K562 (cell line): ENCODE measurements around the gene PYGB. TPM values are rescaled to one million over a fixed set of nuclear protein-coding genes. Genes with fewer than 3 reads are reported as not detected.

Experiments
- HNRNPUL1 ChIP-seq: fragments of 200-400 bp; formaldehyde crosslinking; IDR thresholded peaks from 2 replicates; pipeline ENCODE4 v1.6.1; 2017; ENCODE audit warnings: low read length
- HOXB6 ChIP-seq: fragments of 250-450 bp; sonication (Bioruptor Pico); IDR thresholded peaks from 2 replicates; pipeline ENCODE4 v1.5.1; 2022; ENCODE audit warnings: mild to moderate bottlenecking, borderline replicate concordance
- NFRKB ChIP-seq: fragments of 450-650 bp; IDR thresholded peaks from 2 replicates; pipeline ENCODE4 v1.6.1; 2016; ENCODE audit warnings: low read depth
- PKNOX1 ChIP-seq: fragments of 450-650 bp; IDR thresholded peaks from 2 replicates; pipeline ENCODE4 v1.6.1; 2016
- POLR2H ChIP-seq: IDR thresholded peaks from 2 replicates; pipeline ENCODE4 v1.6.1; 2016; ENCODE audit warnings: missing genetic modification characterization, low read depth, mild to moderate bottlenecking, control low read depth, missing compliant biosample characterization, moderate library complexity
- PTTG1 ChIP-seq: fragments of 450-650 bp; IDR thresholded peaks from 2 replicates; pipeline ENCODE4 v1.6.1; 2016; ENCODE audit warnings: low read depth, mild to moderate bottlenecking, missing genetic modification characterization, missing compliant biosample characterization
- TCF7L2 ChIP-seq: fragments of 150-350 bp; IDR thresholded peaks from 2 replicates; pipeline ENCODE4 v1.6.1; 2016; ENCODE audit warnings: low read depth, mild to moderate bottlenecking, low read length, moderate library complexity
- ZNF318 ChIP-seq, 2 experiments: fragments of 450-650 bp; IDR thresholded peaks; 2 replicates each; pipeline ENCODE4 v1.6.1; 2016; ENCODE audit warnings: mild to moderate bottlenecking in 2 of 2, borderline replicate concordance in 1 of 2, low read depth in 1 of 2, moderate library complexity in 1 of 2
- polyA plus RNA-seq, 8 experiments: library from polyadenylated mRNA; depleted of rRNA in 4 of 8; stranded (reverse) in 5 of 8; unstranded in 3 of 8; fragments of >200 nt; fragmentation: Nextera tagmentation in 2 of 8; fragmentation: Illumina TruSeq in 1 of 8; extraction: Ambion mirVana in 2 of 8; extraction: Trizol in 1 of 8; gene quantifications; 2 replicates each; pipeline versions ENCODE4 v1.2.1 to v1.2.3, GENCODE V29; 2011 to 2014; ENCODE audit warnings: inconsistent platforms in 1 of 8, missing spikeins in 1 of 8
- total RNA-seq, 7 experiments: library from RNA; depleted of rRNA in 6 of 7; stranded (reverse); fragments of >200 nt in 6 of 7; fragmentation: Illumina TruSeq in 2 of 7; extraction: Trizol in 2 of 7; gene quantifications; 2 replicates each; pipeline versions ENCODE4 v1.2.1 to v1.2.3, GENCODE V29; 2011 to 2021; ENCODE audit warnings: low replicate concordance in 1 of 7
- TF ChIP-seq, protein P1 (sequence below): sonication (generic); formaldehyde crosslinking; IDR thresholded peaks from 2 replicates; pipeline ENCODE4 v1.8.0; 2022; ENCODE audit warnings: mild to moderate bottlenecking, missing genetic modification reagents

Gene PYGB
- total and polyA plus RNA-seq, 9 of the 15 experiments (the other 6 are each of a cell fraction or from before 2014, with no cell fraction given): 0.34 to 18.0 (median 9.8) TPM

DNA sequence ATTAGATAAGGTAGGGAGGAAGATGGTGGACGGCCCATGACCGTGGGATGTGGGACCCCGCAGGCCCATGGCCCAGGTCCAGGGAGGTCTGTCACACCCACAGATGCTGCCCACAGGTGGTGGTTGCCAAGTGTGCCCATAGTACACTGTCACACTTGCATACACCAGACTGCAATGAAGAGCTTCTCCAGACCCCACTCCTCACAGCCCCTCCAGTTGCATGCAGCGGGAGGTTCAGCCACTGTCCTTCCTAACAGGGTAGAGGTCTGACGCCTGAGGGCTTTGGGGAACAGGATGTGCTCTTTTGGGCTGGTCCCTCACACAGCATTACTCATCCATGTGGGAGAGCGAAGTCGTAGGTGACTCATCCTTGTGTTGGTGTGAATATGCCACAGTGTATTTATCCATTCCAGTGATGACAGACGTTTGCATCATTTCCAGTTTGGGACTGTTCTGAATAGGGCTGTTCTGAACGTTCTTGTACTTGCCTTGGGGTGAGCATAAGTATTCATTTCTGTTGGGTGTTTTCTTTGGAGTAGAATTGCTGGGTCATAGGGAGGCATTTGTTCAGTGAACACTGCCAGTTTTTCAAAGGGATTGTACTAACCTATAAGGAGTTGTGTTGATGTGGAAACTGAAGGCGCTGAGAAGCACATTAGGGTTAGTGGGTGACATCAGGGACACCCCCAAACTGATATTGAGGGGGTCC lies 10.1 kb upstream of the PYGB start (continued):
- TF ChIP-seq ZNF318 (IDR thresholded peaks at IDR 0.05; ENCODE audit: borderline replicate concordance in 1 of 2, low read depth in 1 of 2) (peak in 1 of 2 experiments; percentile 93; a peak in 2 of 4 replicates), TCF7L2 (no peak), HNRNPUL1 (no peak), HOXB6 (no peak), POLR2H (peak; percentile 61; the same call in 1 of the 2 replicates), PKNOX1 (peak; percentile 57), PTTG1 (tag) (no peak), NFRKB (peak; percentile 87; the same call in 1 of the 2 replicates)
- TF ChIP-seq, protein P1, sequence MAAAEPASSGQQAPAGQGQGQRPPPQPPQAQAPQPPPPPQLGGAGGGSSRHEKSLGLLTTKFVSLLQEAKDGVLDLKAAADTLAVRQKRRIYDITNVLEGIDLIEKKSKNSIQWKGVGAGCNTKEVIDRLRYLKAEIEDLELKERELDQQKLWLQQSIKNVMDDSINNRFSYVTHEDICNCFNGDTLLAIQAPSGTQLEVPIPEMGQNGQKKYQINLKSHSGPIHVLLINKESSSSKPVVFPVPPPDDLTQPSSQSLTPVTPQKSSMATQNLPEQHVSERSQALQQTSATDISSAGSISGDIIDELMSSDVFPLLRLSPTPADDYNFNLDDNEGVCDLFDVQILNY: no peak
